GM21526 (cell line): ENCODE data around the gene PPP1R3E.
"Not testable (repeated sequence)": the region's sequence is repeated elsewhere in the genome, so short reads cannot be mapped to it uniquely, and the experiment has no call there.

Experiments used
- ATAC-seq: cut with Tn5 transposase; IDR thresholded peaks from one replicate; pipeline ENCODE4 v1.9.1; 2021; ENCODE audit warnings: moderate library complexity; ENCODE audit not compliant: unreplicated experiment, low FRiP score

PPP1R3E gene

GRCh38 chr14:23302290-23303225, at the start of gene PPP1R3E:
Gene PPP1R3E, minus strand, starts transcription at chr14:23302859. Its CDS starts 283 bp downstream, at chr14:23302576.
- peak; percentile 37 for ATAC-seq

- ATAC-seq, result no peak
These were observed 49.2 kb upstream of the PPP1R3E start for GRCh38 chr14:23351681-23352505.

- no peak for ATAC-seq
These were observed 46.6 kb upstream of the PPP1R3E start for GRCh38 chr14:23349156-23349845.

GRCh38 chr14:23348297-23348655, 45.6 kb upstream of the PPP1R3E start:
- no peak for ATAC-seq

GRCh38 chr14:23347406-23348296, 45.0 kb upstream of the PPP1R3E start:
- no peak for ATAC-seq

GRCh38 chr14:23346693-23347405, 44.2 kb upstream of the PPP1R3E start:
- no peak for ATAC-seq

- no peak for ATAC-seq
These were observed 43.5 kb upstream of the PPP1R3E start for GRCh38 chr14:23345987-23346692.

GRCh38 chr14:23344481-23344880, 41.8 kb upstream of the PPP1R3E start:
- ATAC-seq, result no peak

- ATAC-seq, result no peak
These were observed 37.0 kb upstream of the PPP1R3E start for GRCh38 chr14:23339506-23340268.

- no peak for ATAC-seq
These were observed 33.0 kb upstream of the PPP1R3E start for GRCh38 chr14:23335623-23336022.

- ATAC-seq, result no peak
These were observed 25.5 kb upstream of the PPP1R3E start for GRCh38 chr14:23327947-23328744.

GRCh38 chr14:23326491-23327332, 24.1 kb upstream of the PPP1R3E start:
- ATAC-seq, result no peak

- ATAC-seq, result not testable (repeated sequence)
These were observed 23.1 kb upstream of the PPP1R3E start for GRCh38 chr14:23325746-23326145.

- ATAC-seq, result no peak
These were observed 22.3 kb upstream of the PPP1R3E start for GRCh38 chr14:23324993-23325392.

GRCh38 chr14:23324455-23324846, 21.8 kb upstream of the PPP1R3E start:
- ATAC-seq, result no peak

- no peak for ATAC-seq
These were observed 21.3 kb upstream of the PPP1R3E start for GRCh38 chr14:23323838-23324454.
